Measurements from ENCODE around the gene TNFRSF11A.

The TNFRSF11A gene

GRCh38 chr18:62318228-62319180 lies 6.6 kb upstream of the TNFRSF11A start:
- no peak overlapping the region for H3K18ac ChIP-seq (ENCODE audit: low read length)
- no CpG with 5 or more reads among the region's 4 CpGs for WGBS (ENCODE audit: extremely low coverage, insufficient coverage, insufficient read length)
- H2AFZ ChIP-seq (ENCODE audit: insufficient read depth, low read length, poor library complexity): no peak overlapping the region

GRCh38 chr18:62321201-62321600 lies 3.9 kb upstream of the TNFRSF11A start:
- WGBS (ENCODE audit: extremely low coverage, insufficient coverage, insufficient read length): no CpG with 5 or more reads among the region's 3 CpGs
- Histone ChIP-seq H3K36me3 (ENCODE audit: control insufficient read depth in 1 of 2, insufficient read depth in 2 of 2, low read length in 2 of 2) (no peaks in the 10 kb centered on the region), H2BK5ac (ENCODE audit: low read depth, low read length, poor library complexity) (no peak overlapping the region), H3K4me2 (ENCODE audit: low read length) (no peak overlapping the region), H3K9me3 (ENCODE audit: insufficient read depth, low read depth, low read length) (peaks cover 5% of the 10 kb centered on the region), H2AK5ac (ENCODE audit: low read length) (no peak overlapping the region), H3K23ac (ENCODE audit: low read length) (no peak overlapping the region), H3K18ac (ENCODE audit: low read length) (no peak overlapping the region), H3K27me3 (ENCODE audit: insufficient read depth, low read length) (peaks cover 23% of the 10 kb centered on the region), H3K4me1 (ENCODE audit: control insufficient read depth in 1 of 2, insufficient read depth in 2 of 2, low read length in 2 of 2) (peaks cover 7 to 12% of the 10 kb centered on the region in 2 experiments), H2BK120ac (ENCODE audit: insufficient read depth, low read length, poor library complexity) (no peak overlapping the region), H3K9ac (ENCODE audit: low read length) (no peak overlapping the region), H4K91ac (ENCODE audit: low read depth, low read length) (no peak overlapping the region), H4K12ac (ENCODE audit: low read depth, low read length) (no peak overlapping the region), H4K8ac (ENCODE audit: low read depth, low read length) (no peak overlapping the region), H3K4ac (ENCODE audit: low read depth, low read length) (no peak overlapping the region), H3K4me3 (ENCODE audit: low read depth, low read length) (no peak overlapping the region), H2BK12ac (ENCODE audit: low read length) (no peak overlapping the region), H3K14ac (ENCODE audit: low read length) (no peak overlapping the region), H2AFZ (ENCODE audit: insufficient read depth, low read length, poor library complexity) (no peak overlapping the region), H3K27ac (ENCODE audit: low read depth, low read length) (no peak overlapping the region), H3K79me1 (ENCODE audit: low read length) (no peaks in the 10 kb centered on the region), H3K79me2 (ENCODE audit: control insufficient read depth, insufficient read depth, low read length, poor library complexity) (no peaks in the 10 kb centered on the region)
- DNase-seq: no peak

More at GRCh38 chr18:62318228-62319180, 6.6 kb upstream of the TNFRSF11A start:
- Histone ChIP-seq H3K27ac (ENCODE audit: low read depth, low read length) (no peak overlapping the region), H2BK120ac (ENCODE audit: insufficient read depth, low read length, poor library complexity) (no peak overlapping the region), H3K4me1 (ENCODE audit: control insufficient read depth in 1 of 2, insufficient read depth in 2 of 2, low read length in 2 of 2) (no peaks in the 10 kb centered on the region), H3K36me3 (ENCODE audit: control insufficient read depth in 1 of 2, insufficient read depth in 2 of 2, low read length in 2 of 2) (no peaks in the 10 kb centered on the region), H3K79me2 (ENCODE audit: control insufficient read depth, insufficient read depth, low read length, poor library complexity) (no peaks in the 10 kb centered on the region), H4K8ac (ENCODE audit: low read depth, low read length) (no peak overlapping the region), H3K27me3 (ENCODE audit: insufficient read depth, low read length) (peaks cover 3% of the 10 kb centered on the region), H3K9ac (ENCODE audit: low read length) (no peak overlapping the region), H3K79me1 (ENCODE audit: low read length) (no peaks in the 10 kb centered on the region), H3K4me2 (ENCODE audit: low read length) (no peak overlapping the region), H2BK5ac (ENCODE audit: low read depth, low read length, poor library complexity) (no peak overlapping the region), H4K91ac (ENCODE audit: low read depth, low read length) (no peak overlapping the region), H2AK5ac (ENCODE audit: low read length) (no peak overlapping the region), H3K23ac (ENCODE audit: low read length) (no peak overlapping the region), H4K12ac (ENCODE audit: low read depth, low read length) (no peak overlapping the region), H3K9me3 (ENCODE audit: insufficient read depth, low read depth, low read length) (no peaks in the 10 kb centered on the region), H3K4me3 (ENCODE audit: low read depth, low read length) (no peak overlapping the region), H3K14ac (ENCODE audit: low read length) (no peak overlapping the region), H2BK12ac (ENCODE audit: low read length) (no peak overlapping the region), H3K4ac (ENCODE audit: low read depth, low read length) (no peak overlapping the region)
- no peak for DNase-seq

- WGBS (ENCODE audit: extremely low coverage, insufficient coverage, insufficient read length): no CpG with 5 or more reads among the region's 6 CpGs
- no peak overlapping the region for H3K27ac ChIP-seq (ENCODE audit: low read depth, low read length)
- H3K14ac ChIP-seq (ENCODE audit: low read length): no peak overlapping the region
Measured at GRCh38 chr18:62323483-62324180, 1.5 kb upstream of the TNFRSF11A start.

GRCh38 chr18:62324181-62324828 lies 805 bp upstream of the TNFRSF11A start:
- no peak overlapping the region for H2BK5ac ChIP-seq (ENCODE audit: low read depth, low read length, poor library complexity)
- peak overlapping the region; percentile 97 for H3K4me2 ChIP-seq (ENCODE audit: low read length)
- H3K4ac ChIP-seq (ENCODE audit: low read depth, low read length): no peak overlapping the region
- H3K27ac ChIP-seq (ENCODE audit: low read depth, low read length): no peak overlapping the region
- H3K18ac ChIP-seq (ENCODE audit: low read length): no peak overlapping the region
- no peak overlapping the region for H4K12ac ChIP-seq (ENCODE audit: low read depth, low read length)
- H3K4me3 ChIP-seq (ENCODE audit: low read depth, low read length): no peak overlapping the region
- H3K4me1 ChIP-seq (ENCODE audit: control insufficient read depth in 1 of 2, insufficient read depth in 2 of 2, low read length in 2 of 2): peaks cover 7 to 12% of the 10 kb centered on the region in 2 experiments
- peak in 1 of 2 donors; percentile 6 for DNase-seq
- no peak overlapping the region for H2AK5ac ChIP-seq (ENCODE audit: low read length)
- no peaks in the 10 kb centered on the region for H3K36me3 ChIP-seq (ENCODE audit: control insufficient read depth in 1 of 2, insufficient read depth in 2 of 2, low read length in 2 of 2)
- no peak overlapping the region for H4K8ac ChIP-seq (ENCODE audit: low read depth, low read length)
- no peak overlapping the region for H2BK12ac ChIP-seq (ENCODE audit: low read length)
- WGBS (ENCODE audit: extremely low coverage, insufficient coverage, insufficient read length): no CpG with 5 or more reads among the region's 12 CpGs
- H3K79me2 ChIP-seq (ENCODE audit: control insufficient read depth, insufficient read depth, low read length, poor library complexity): no peaks in the 10 kb centered on the region
- H3K27me3 ChIP-seq (ENCODE audit: insufficient read depth, low read length): peaks cover 33% of the 10 kb centered on the region
- no peak overlapping the region for H3K14ac ChIP-seq (ENCODE audit: low read length)
- H3K9me3 ChIP-seq (ENCODE audit: insufficient read depth, low read depth, low read length): peaks cover 5% of the 10 kb centered on the region
- no peak overlapping the region for H3K23ac ChIP-seq (ENCODE audit: low read length)
- no peaks in the 10 kb centered on the region for H3K79me1 ChIP-seq (ENCODE audit: low read length)
- H2BK120ac ChIP-seq (ENCODE audit: insufficient read depth, low read length, poor library complexity): no peak overlapping the region
- H2AFZ ChIP-seq (ENCODE audit: insufficient read depth, low read length, poor library complexity): peak overlapping the region; percentile 59
- no peak overlapping the region for H3K9ac ChIP-seq (ENCODE audit: low read length)
- no peak overlapping the region for H4K91ac ChIP-seq (ENCODE audit: low read depth, low read length)

More at GRCh38 chr18:62323483-62324180, 1.5 kb upstream of the TNFRSF11A start:
- no peak overlapping the region for H3K4me3 ChIP-seq (ENCODE audit: low read depth, low read length)
- H3K9me3 ChIP-seq (ENCODE audit: insufficient read depth, low read depth, low read length): peaks cover 5% of the 10 kb centered on the region
- no peak overlapping the region for H2AK5ac ChIP-seq (ENCODE audit: low read length)
- no peak overlapping the region for H2BK120ac ChIP-seq (ENCODE audit: insufficient read depth, low read length, poor library complexity)
- no peak overlapping the region for H2BK12ac ChIP-seq (ENCODE audit: low read length)
- no peaks in the 10 kb centered on the region for H3K36me3 ChIP-seq (ENCODE audit: control insufficient read depth in 1 of 2, insufficient read depth in 2 of 2, low read length in 2 of 2)
- no peak overlapping the region for H4K91ac ChIP-seq (ENCODE audit: low read depth, low read length)
- no peaks in the 10 kb centered on the region for H3K79me2 ChIP-seq (ENCODE audit: control insufficient read depth, insufficient read depth, low read length, poor library complexity)
- H3K27me3 ChIP-seq (ENCODE audit: insufficient read depth, low read length): peaks cover 33% of the 10 kb centered on the region
- no peak for DNase-seq
- H3K4me2 ChIP-seq (ENCODE audit: low read length): no peak overlapping the region
- H3K4ac ChIP-seq (ENCODE audit: low read depth, low read length): no peak overlapping the region
- no peak overlapping the region for H4K8ac ChIP-seq (ENCODE audit: low read depth, low read length)
- no peak overlapping the region for H2BK5ac ChIP-seq (ENCODE audit: low read depth, low read length, poor library complexity)
- H3K79me1 ChIP-seq (ENCODE audit: low read length): no peaks in the 10 kb centered on the region
- H3K9ac ChIP-seq (ENCODE audit: low read length): no peak overlapping the region
- no peak overlapping the region for H4K12ac ChIP-seq (ENCODE audit: low read depth, low read length)
- H3K4me1 ChIP-seq (ENCODE audit: control insufficient read depth in 1 of 2, insufficient read depth in 2 of 2, low read length in 2 of 2): peaks cover 7 to 12% of the 10 kb centered on the region in 2 experiments
- H3K18ac ChIP-seq (ENCODE audit: low read length): no peak overlapping the region
- H3K23ac ChIP-seq (ENCODE audit: low read length): no peak overlapping the region
- H2AFZ ChIP-seq (ENCODE audit: insufficient read depth, low read length, poor library complexity): no peak overlapping the region

Measured in trophoblast cell (in vitro differentiated cells and primary cell).